Neuronal stem cell (in vitro differentiated cells): ENCODE results near the gene ZBTB7C.

Source experiments
- DNase-seq: peaks from one replicate; pipeline ENCODE4 v3.0.0-alpha.2; 2013; ENCODE audit warnings: low spot score
- H2AFZ ChIP-seq: one replicate; pipeline ENCODE4 v1.6.1; 2013; ENCODE audit warnings: mild to moderate bottlenecking, low read length, inconsistent platforms
- H2AK5ac ChIP-seq: 2 replicates; pipeline ENCODE4 v1.6.1; 2013; ENCODE audit warnings: low read depth, mild to moderate bottlenecking, inconsistent platforms, low read length, moderate library complexity, mixed read lengths
- H2BK120ac ChIP-seq: 2 replicates; pipeline ENCODE4 v1.6.1; 2013; ENCODE audit warnings: low read depth, mild to moderate bottlenecking, inconsistent platforms, low read length, moderate library complexity, mixed read lengths
- H2BK12ac ChIP-seq: one replicate; pipeline ENCODE4 v1.6.1; 2013; ENCODE audit warnings: low read length, inconsistent platforms
- H2BK15ac ChIP-seq: 2 replicates; pipeline ENCODE4 v1.6.1; 2013; ENCODE audit warnings: mild to moderate bottlenecking, low read length, inconsistent platforms, mixed read lengths
- H2BK5ac ChIP-seq: one replicate; pipeline ENCODE4 v1.6.1; 2013; ENCODE audit warnings: inconsistent platforms, mild to moderate bottlenecking, low read length, moderate library complexity
- H3K14ac ChIP-seq: one replicate; pipeline ENCODE4 v1.6.1; 2013; ENCODE audit warnings: low read length, inconsistent platforms
- H3K18ac ChIP-seq: 2 replicates; pipeline ENCODE4 v1.6.1; 2013; ENCODE audit warnings: low read length, inconsistent platforms
- H3K23ac ChIP-seq: 2 replicates; pipeline ENCODE4 v1.6.1; 2013; ENCODE audit warnings: low read depth, mild to moderate bottlenecking, mixed read lengths, low read length, inconsistent platforms; ENCODE audit not compliant: poor library complexity
- H3K27ac ChIP-seq: replicated peaks from 3 replicates; pipeline ENCODE4 v1.5.1; 2013; ENCODE audit warnings: low read length, inconsistent platforms
- H3K27me3 ChIP-seq, 3 experiments: 2 replicates each; pipeline ENCODE4 v1.6.1; 2013; ENCODE audit warnings: low read length in 3 of 3, mild to moderate bottlenecking in 2 of 3, inconsistent platforms in 1 of 3, low read depth in 1 of 3, mixed read lengths in 1 of 3, moderate library complexity in 1 of 3; ENCODE audit not compliant: control insufficient read depth in 3 of 3, insufficient read depth in 3 of 3
- H3K36me3 ChIP-seq, 2 donors: replicated peaks in 1 of 2; 2 replicates each; pipeline ENCODE4 v1.6.1; 2013; ENCODE audit warnings: low read length in 2 of 2; ENCODE audit not compliant: control insufficient read depth in 2 of 2, insufficient read depth in 2 of 2
- H3K4ac ChIP-seq: 2 replicates; pipeline ENCODE4 v1.6.1; 2013; ENCODE audit warnings: inconsistent platforms, mild to moderate bottlenecking, low read length, moderate library complexity
- H3K4me1 ChIP-seq, 2 donors: 1 replicate in 1 of 2; 2 replicates in 1 of 2; pipeline ENCODE4 v1.6.1; 2013; ENCODE audit warnings: low read length in 2 of 2, low read depth in 1 of 2; ENCODE audit not compliant: control insufficient read depth in 2 of 2, insufficient read depth in 1 of 2
- H3K4me2 ChIP-seq: one replicate; pipeline ENCODE4 v1.6.1; 2013; ENCODE audit warnings: mild to moderate bottlenecking, low read length, inconsistent platforms; ENCODE audit not compliant: insufficient read depth, poor library complexity, severe bottlenecking
- H3K4me3 ChIP-seq, 2 donors: 2 replicates each; pipeline ENCODE4 v1.5.1; 2013; ENCODE audit warnings: low read length in 2 of 2, mild to moderate bottlenecking in 2 of 2, inconsistent platforms in 1 of 2, moderate library complexity in 1 of 2
- H3K79me1 ChIP-seq: one replicate; pipeline ENCODE4 v1.6.1; 2013; ENCODE audit warnings: low read depth, mild to moderate bottlenecking, inconsistent platforms, low read length, moderate library complexity
- H3K9ac ChIP-seq: one replicate; pipeline ENCODE4 v1.6.1; 2013; ENCODE audit warnings: mild to moderate bottlenecking, low read depth, low read length, inconsistent platforms; ENCODE audit not compliant: poor library complexity
- H3K9me3 ChIP-seq, 2 donors: replicated peaks in 1 of 2; 2 replicates each; pipeline versions ENCODE3 to v1.6.1; 2013; ENCODE audit warnings: low read length in 2 of 2, mild to moderate bottlenecking in 2 of 2, inconsistent platforms in 1 of 2, low read depth in 1 of 2, mixed read lengths in 1 of 2, moderate library complexity in 1 of 2; ENCODE audit not compliant: control insufficient read depth in 2 of 2, insufficient read depth in 1 of 2
- H4K8ac ChIP-seq: one replicate; pipeline ENCODE4 v1.6.1; 2013; ENCODE audit warnings: low read depth, mild to moderate bottlenecking, inconsistent platforms, low read length, moderate library complexity
- H4K91ac ChIP-seq: one replicate; pipeline ENCODE4 v1.6.1; 2013; ENCODE audit warnings: low read length, low read depth, mild to moderate bottlenecking, inconsistent platforms; ENCODE audit not compliant: poor library complexity
- WGBS, 2 donors: extraction: QIAGEN DNeasy Blood & Tissue Kit; methylation state at CpG; one replicate each; pipeline ENCODE4 v1.1.7; 2013; ENCODE audit warnings: missing lambda C conversion rate in 2 of 2, mixed read lengths in 1 of 2; ENCODE audit not compliant: insufficient read length in 2 of 2, insufficient replicate concordance in 1 of 2; ENCODE audit errors: extremely low coverage in 2 of 2; 5-methylcytosine and 5-hydroxymethylcytosine counted together

Gene ZBTB7C

DNA sequence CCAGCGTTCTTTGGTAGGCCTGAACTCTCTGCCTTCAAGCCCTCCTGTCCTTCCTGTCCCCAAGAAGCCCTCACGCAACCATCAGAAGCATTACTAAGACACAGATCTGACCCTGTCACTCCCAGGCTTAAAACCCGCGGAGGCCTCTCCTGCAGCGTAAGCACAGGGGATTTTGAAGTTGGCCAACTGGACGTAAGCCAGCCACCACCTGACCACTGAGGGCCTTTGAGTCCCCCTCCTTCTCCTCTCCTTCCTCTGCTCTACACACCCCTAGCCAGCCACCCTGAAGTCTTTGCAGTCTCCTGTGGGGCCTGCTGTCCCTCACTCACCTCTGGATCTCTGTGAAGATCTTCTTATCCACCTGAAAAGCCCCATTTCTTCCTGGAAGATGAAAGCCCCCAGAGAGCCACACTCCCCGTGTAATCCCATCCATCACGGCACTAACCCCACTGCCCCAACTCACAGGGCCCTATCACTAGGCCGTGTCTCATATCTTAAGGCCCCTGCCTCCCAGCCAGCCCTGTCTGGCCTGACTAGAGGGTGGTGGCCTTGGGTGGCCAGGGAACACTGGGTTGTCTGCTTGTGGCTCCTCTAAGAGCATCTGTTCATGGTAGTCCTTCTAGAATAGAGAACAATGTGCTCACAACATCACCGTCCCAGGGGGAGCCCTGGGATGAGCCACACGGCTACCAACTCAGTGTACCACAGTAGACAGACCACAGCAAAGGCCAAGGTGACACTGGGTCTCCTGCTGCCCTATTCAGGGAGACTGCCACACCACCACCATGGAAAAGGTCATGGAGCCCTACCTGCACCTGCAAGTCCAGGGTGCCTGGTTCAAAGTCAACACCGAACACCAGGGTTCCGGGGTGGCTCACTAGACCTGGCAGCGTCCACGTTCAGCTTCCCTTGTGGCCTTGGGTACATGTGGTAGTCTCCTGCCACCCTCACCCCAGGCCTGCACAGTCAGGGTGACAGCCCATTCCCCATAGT, 191.6 kb downstream of the ZBTB7C start:
- Histone ChIP-seq H3K9me3 (peaks cover 0 to 5% of the 10 kb centered on the region in 2 donors), H2BK15ac (no peak overlapping the region), H2AK5ac (peak overlapping the region; percentile 46), H4K91ac (no peak overlapping the region), H2BK5ac (no peak overlapping the region), H3K23ac (no peak overlapping the region), H4K8ac (no peak overlapping the region), H3K27ac (no peak overlapping the region), H3K14ac (no peak overlapping the region), H3K4me3 (no peak overlapping the region), H3K36me3 (no peaks in the 10 kb centered on the region), H3K4me2 (no peak overlapping the region), H3K4ac (no peak overlapping the region), H2BK120ac (no peak overlapping the region), H3K79me1 (no peaks in the 10 kb centered on the region), H3K18ac (peak overlapping the region; percentile 40), H2BK12ac (no peak overlapping the region), H3K27me3 (no peaks in the 10 kb centered on the region), H3K9ac (no peak overlapping the region), H3K4me1 (peaks cover 0 to 3% of the 10 kb centered on the region in 2 donors), H2AFZ (no peak overlapping the region)
- no CpG with 5 or more reads among the region's 15 CpGs for WGBS, 2 donors
- DNase-seq: no peak

DNA sequence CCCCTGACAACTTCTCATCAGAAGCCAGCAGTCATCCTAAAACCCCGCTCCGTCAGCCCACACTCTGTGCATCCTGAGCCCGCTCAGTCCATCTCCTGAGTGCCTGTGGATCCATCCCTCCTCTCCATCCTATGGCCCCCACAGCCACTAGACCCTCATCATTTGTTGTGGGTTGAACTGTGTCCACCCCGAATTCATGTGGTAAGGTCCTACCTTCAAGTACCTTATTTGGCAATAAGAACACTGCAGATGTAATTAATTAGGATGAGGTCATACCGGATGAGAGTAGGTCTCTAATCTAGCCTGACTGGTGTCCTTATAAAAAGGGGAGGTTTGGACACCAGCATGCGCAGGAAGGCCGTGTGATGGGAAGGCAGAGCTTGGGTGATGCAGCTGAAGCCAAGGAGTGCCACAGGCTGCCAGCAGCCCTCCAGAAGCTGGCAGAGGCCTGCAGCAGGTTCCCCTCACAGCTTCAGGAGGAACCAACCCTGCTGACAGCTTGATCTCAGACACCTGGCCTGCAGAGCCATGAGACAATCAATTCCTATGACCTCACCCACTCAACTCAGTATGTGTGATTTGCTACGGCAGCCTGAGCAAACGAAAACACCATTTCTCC, 192.4 kb downstream of the ZBTB7C start:
- peak overlapping the region; percentile 16 for H2AK5ac ChIP-seq
- no peak for DNase-seq
- H3K9ac ChIP-seq: no peak overlapping the region
- H2BK5ac ChIP-seq: no peak overlapping the region
- H3K14ac ChIP-seq: no peak overlapping the region
- no peak overlapping the region for H3K4ac ChIP-seq
- H2BK120ac ChIP-seq: no peak overlapping the region
- H3K18ac ChIP-seq: peak overlapping the region; percentile 60
- no peak overlapping the region for H3K4me2 ChIP-seq
- H3K9me3 ChIP-seq: peaks cover 0 to 5% of the 10 kb centered on the region in 2 donors
- no peak overlapping the region for H3K23ac ChIP-seq
- H3K27me3 ChIP-seq: no peaks in the 10 kb centered on the region
- H3K79me1 ChIP-seq: no peaks in the 10 kb centered on the region
- H3K4me1 ChIP-seq: peaks cover 0 to 3% of the 10 kb centered on the region in 2 donors
- no peak overlapping the region for H2BK15ac ChIP-seq
- H4K91ac ChIP-seq: no peak overlapping the region
- no CpG with 5 or more reads among the region's 9 CpGs for WGBS, 2 donors
- no peak overlapping the region for H3K4me3 ChIP-seq
- H2BK12ac ChIP-seq: no peak overlapping the region
- H2AFZ ChIP-seq: no peak overlapping the region
- H4K8ac ChIP-seq: no peak overlapping the region
- H3K36me3 ChIP-seq: no peaks in the 10 kb centered on the region
- H3K27ac ChIP-seq: no peak overlapping the region

DNA sequence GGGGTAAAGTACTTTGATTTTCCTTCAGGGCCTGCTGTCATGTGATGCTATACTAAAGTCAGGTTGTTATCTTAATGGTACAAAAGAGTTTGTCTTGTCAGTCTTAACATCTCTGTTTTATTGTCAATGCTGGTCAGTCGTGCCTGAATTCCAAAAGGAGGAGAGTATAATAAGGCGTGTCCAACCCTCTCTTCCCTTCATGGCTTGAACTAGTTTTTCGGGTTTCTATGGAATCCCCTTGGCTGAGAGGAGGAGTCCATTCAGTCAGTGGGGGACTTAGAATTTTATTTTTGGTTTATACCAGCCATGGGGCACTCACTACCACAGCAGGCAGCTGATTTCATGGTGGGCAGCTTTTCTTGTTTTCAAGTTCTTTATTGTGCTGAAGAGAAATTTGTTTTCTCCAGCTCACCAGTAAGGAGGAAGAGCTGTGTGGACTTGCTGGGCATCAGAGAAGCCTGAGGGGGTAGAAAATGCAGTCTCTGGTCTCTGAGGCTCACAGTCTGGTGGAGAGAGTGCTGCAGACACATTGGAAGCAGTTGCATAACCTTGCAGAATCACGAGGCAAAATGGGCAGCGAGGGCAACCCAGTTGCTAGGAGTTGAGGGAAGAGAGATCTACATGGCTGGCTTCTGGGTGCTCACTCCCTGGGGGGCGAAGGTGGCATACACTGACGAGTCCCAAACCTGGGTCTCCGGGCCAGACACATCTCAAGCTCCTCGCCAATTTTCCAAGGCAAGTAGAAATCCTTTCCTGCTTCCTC, 193.1 kb downstream of the ZBTB7C start:
- Histone ChIP-seq H3K27ac (no peak overlapping the region), H2AFZ (no peak overlapping the region), H3K4me1 (peaks cover 0 to 3% of the 10 kb centered on the region in 2 donors), H2BK120ac (no peak overlapping the region), H3K4me3 (no peak overlapping the region), H4K8ac (no peak overlapping the region), H2BK15ac (no peak overlapping the region), H3K4me2 (no peak overlapping the region), H3K27me3 (no peaks in the 10 kb centered on the region), H3K4ac (no peak overlapping the region), H3K36me3 (no peaks in the 10 kb centered on the region), H2BK5ac (no peak overlapping the region), H3K9ac (no peak overlapping the region), H4K91ac (no peak overlapping the region), H2AK5ac (peak overlapping the region; percentile 16), H2BK12ac (no peak overlapping the region), H3K14ac (no peak overlapping the region), H3K23ac (no peak overlapping the region), H3K18ac (no peak overlapping the region), H3K79me1 (no peaks in the 10 kb centered on the region), H3K9me3 (peaks cover 0 to 5% of the 10 kb centered on the region in 2 donors)
- no peak for DNase-seq
- no CpG with 5 or more reads among the region's 9 CpGs for WGBS, 2 donors
